Measurements from ENCODE around the gene TOP3B.

- TF ChIP-seq KAT7 (CRISPR knock-in tag; IDR thresholded peaks at IDR 0.05; ENCODE audit: borderline replicate concordance) (no peak), CTCF (IDR thresholded peaks at IDR 0.05) (no peak), NR2C2 (CRISPR knock-in tag; IDR thresholded peaks at IDR 0.05) (no peak), AR (CRISPR knock-in tag; IDR thresholded peaks at IDR 0.05) (no peak), HMGXB4 (CRISPR knock-in tag; IDR thresholded peaks at IDR 0.05) (no peak), MAX (CRISPR knock-in tag; IDR thresholded peaks at IDR 0.05) (no peak), ZNF281 (CRISPR knock-in tag; IDR thresholded peaks at IDR 0.05) (no peak), SP1 (CRISPR knock-in tag; conservative IDR thresholded peaks at IDR 0.05) (no peak)
These were observed 18.4 kb downstream of the TOP3B start for GRCh38 chr22:21964234-21964633.
